WTC11 (cell line): Measurements from ENCODE around the gene IL10RB. TPM values are rescaled to one million over a fixed set of nuclear protein-coding genes. Genes with fewer than 3 reads are reported as not detected.

Experiments
- ATAC-seq: fragments of 200-7000 bp; cut with Tn5 transposase; 2 replicates; pipeline ENCODE4 v1.10.0; 2021; ENCODE audit warnings: mild to moderate bottlenecking, moderate library complexity
- CTCF ChIA-PET: fragments of 300-600 bp; sonication (Branson Sonifier 250); formaldehyde crosslinking; loops from one replicate; lab custom pipeline; 2021; ENCODE audit warnings: antibody characterized with exemption; lab: Charles Lee
- POLR2A ChIA-PET: fragments of 350-600 bp; sonication (Branson Sonifier 250); formaldehyde crosslinking; loops from one replicate; lab custom pipeline; 2021; ENCODE audit warnings: antibody characterized with exemption; lab: Charles Lee
- DNase-seq: peaks from one replicate; pipeline ENCODE4 v3.0.0; 2021; ENCODE audit warnings: low spot score
- H3K27ac Mint-ChIP-seq: 2 replicates; pipeline ENCODE4 v1.8.0; 2021; ENCODE audit warnings: mixed read lengths
- H3K27me3 Mint-ChIP-seq: 2 replicates; pipeline ENCODE4 v1.8.0; 2021; ENCODE audit warnings: low read depth, mild to moderate bottlenecking, moderate library complexity, mixed read lengths
- H3K36me3 Mint-ChIP-seq: 2 replicates; pipeline ENCODE4 v1.8.0; 2021; ENCODE audit warnings: mixed read lengths
- H3K4me1 Mint-ChIP-seq: 2 replicates; pipeline ENCODE4 v1.8.0; 2022; ENCODE audit warnings: mixed read lengths
- H3K4me3 Mint-ChIP-seq: 2 replicates; pipeline ENCODE4 v1.8.0; 2021; ENCODE audit warnings: mild to moderate bottlenecking, moderate library complexity, mixed read lengths
- H3K9me3 Mint-ChIP-seq: 2 replicates; pipeline ENCODE4 v1.8.0; 2021; ENCODE audit warnings: mixed read lengths
- ATF1 ChIP-seq: sonication (generic); formaldehyde crosslinking; IDR thresholded peaks from 2 replicates; pipeline ENCODE4 v1.8.1; 2023; ENCODE audit warnings: mild to moderate bottlenecking, moderate library complexity, missing genetic modification reagents
- EMX1 ChIP-seq: fragments of 250-450 bp; sonication (Bioruptor Pico); IDR thresholded peaks from 2 replicates; pipeline ENCODE4 v1.8.0; 2021; ENCODE audit warnings: mild to moderate bottlenecking
- MYBL2 ChIP-seq: sonication (generic); formaldehyde crosslinking; IDR thresholded peaks from 2 replicates; pipeline ENCODE4 v1.8.1; 2023; ENCODE audit warnings: mild to moderate bottlenecking, moderate library complexity, missing genetic modification reagents
- NR3C1 ChIP-seq: sonication (generic); formaldehyde crosslinking; conservative IDR thresholded peaks from 2 replicates; pipeline ENCODE4 v1.8.1; 2023; ENCODE audit warnings: low read depth, mild to moderate bottlenecking, missing genetic modification reagents
- OVOL2 ChIP-seq: fragments of 250-450 bp; sonication (Bioruptor Pico); IDR thresholded peaks from 2 replicates; pipeline ENCODE4 v1.9.0; 2021; ENCODE audit warnings: mild to moderate bottlenecking, borderline replicate concordance
- RORB ChIP-seq: fragments of 250-450 bp; sonication (Bioruptor Pico); IDR thresholded peaks from 2 replicates; pipeline ENCODE4 v1.9.0; 2021; ENCODE audit warnings: mild to moderate bottlenecking
- TEAD1 ChIP-seq: sonication (generic); formaldehyde crosslinking; IDR thresholded peaks from 2 replicates; pipeline ENCODE4 v1.8.0; 2022; ENCODE audit warnings: mild to moderate bottlenecking, missing genetic modification reagents
- ZNF219 ChIP-seq: sonication (generic); formaldehyde crosslinking; IDR thresholded peaks from 2 replicates; pipeline ENCODE4 v1.8.0; 2023; ENCODE audit warnings: missing genetic modification reagents, mild to moderate bottlenecking, borderline replicate concordance
- ZNF263 ChIP-seq: sonication (generic); formaldehyde crosslinking; IDR thresholded peaks from 2 replicates; pipeline ENCODE4 v1.8.1; 2022; ENCODE audit warnings: low read depth, mild to moderate bottlenecking, moderate library complexity, missing genetic modification reagents
- ZNF671 ChIP-seq: fragments of 250-450 bp; sonication (Bioruptor Pico); IDR thresholded peaks from 2 replicates; pipeline ENCODE4 v1.8.0; 2021; ENCODE audit warnings: mild to moderate bottlenecking
- total RNA-seq: library from RNA; stranded (reverse); gene quantifications from 3 replicates; pipeline ENCODE4 v1.2.3, GENCODE V29; 2021
- TF ChIP-seq, protein P1 (sequence below): sonication (generic); formaldehyde crosslinking; IDR thresholded peaks from 2 replicates; pipeline ENCODE4 v1.8.0; 2023; ENCODE audit warnings: missing genetic modification reagents
- TF ChIP-seq, protein P2 (sequence below): sonication (generic); formaldehyde crosslinking; IDR thresholded peaks from 2 replicates; pipeline ENCODE4 v1.8.0; 2023; ENCODE audit warnings: mild to moderate bottlenecking, missing genetic modification reagents
- TF ChIP-seq, protein P3 (sequence below): fragments of 250-450 bp; sonication (Bioruptor Pico); conservative IDR thresholded peaks from 2 replicates; pipeline ENCODE4 v1.9.0; 2021; ENCODE audit warnings: mild to moderate bottlenecking
- TF ChIP-seq, protein P4 (sequence below): sonication (generic); formaldehyde crosslinking; conservative IDR thresholded peaks from 2 replicates; pipeline ENCODE4 v1.8.1; 2022; ENCODE audit warnings: mild to moderate bottlenecking, missing genetic modification reagents
- TF ChIP-seq, protein P5 (sequence below): sonication (generic); formaldehyde crosslinking; IDR thresholded peaks from 2 replicates; pipeline ENCODE4 v1.8.0; 2022; ENCODE audit warnings: missing genetic modification reagents
- TF ChIP-seq, protein P6 (sequence below): sonication (generic); formaldehyde crosslinking; IDR thresholded peaks from 2 replicates; pipeline ENCODE4 v1.8.0; 2022; ENCODE audit warnings: mild to moderate bottlenecking, missing genetic modification reagents
- TF ChIP-seq, protein P7 (sequence below): fragments of 250-450 bp; sonication (Bioruptor Pico); IDR thresholded peaks from 2 replicates; pipeline ENCODE4 v1.9.0; 2021; ENCODE audit warnings: mild to moderate bottlenecking
- TF ChIP-seq, protein P8 (sequence below): fragments of 250-450 bp; sonication (Bioruptor Pico); IDR thresholded peaks from 2 replicates; pipeline ENCODE4 v1.9.0; 2021; ENCODE audit warnings: moderate library complexity, mild to moderate bottlenecking, inconsistent platforms, borderline replicate concordance

IL10RB gene
- total RNA-seq, 1 experiment from 2014 or later = 3.7 TPM

DNA sequence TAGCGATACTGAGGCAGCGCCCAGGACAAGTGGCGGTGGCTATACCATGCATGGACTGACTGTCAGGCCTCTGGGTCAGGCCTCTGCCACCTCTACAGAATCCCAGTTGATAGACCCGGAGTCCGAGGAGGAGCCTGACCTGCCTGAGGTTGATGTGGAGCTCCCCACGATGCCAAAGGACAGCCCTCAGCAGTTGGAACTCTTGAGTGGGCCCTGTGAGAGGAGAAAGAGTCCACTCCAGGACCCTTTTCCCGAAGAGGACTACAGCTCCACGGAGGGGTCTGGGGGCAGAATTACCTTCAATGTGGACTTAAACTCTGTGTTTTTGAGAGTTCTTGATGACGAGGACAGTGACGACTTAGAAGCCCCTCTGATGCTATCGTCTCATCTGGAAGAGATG lies 3.2 kb upstream of the IL10RB start:
- Mint-ChIP-seq H3K27me3 (no peaks in the 10 kb centered on the region; the same call in 1 of the 2 replicates), H3K4me3 (no peak overlapping the region), H3K27ac (no peak overlapping the region), H3K4me1 (peaks cover 29% of the 10 kb centered on the region)
- CTCF ChIA-PET = interaction anchor here (1.3 to 1.4 kb wide), 2 partner anchors 99 to 182 kb away, joined by 3 to 5 read pairs; no protein-coding TSS in a partner anchor
- POLR2A ChIA-PET = interaction anchor here (0.7 to 0.9 kb wide), 2 partner anchors 33 to 96 kb away, joined by 3 to 5 read pairs; partner anchors contain the start of gene IFNAR2
- TF ChIP-seq, protein P1, sequence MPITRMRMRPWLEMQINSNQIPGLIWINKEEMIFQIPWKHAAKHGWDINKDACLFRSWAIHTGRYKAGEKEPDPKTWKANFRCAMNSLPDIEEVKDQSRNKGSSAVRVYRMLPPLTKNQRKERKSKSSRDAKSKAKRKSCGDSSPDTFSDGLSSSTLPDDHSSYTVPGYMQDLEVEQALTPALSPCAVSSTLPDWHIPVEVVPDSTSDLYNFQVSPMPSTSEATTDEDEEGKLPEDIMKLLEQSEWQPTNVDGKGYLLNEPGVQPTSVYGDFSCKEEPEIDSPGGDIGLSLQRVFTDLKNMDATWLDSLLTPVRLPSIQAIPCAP = no peak
- TF ChIP-seq ZNF263 (no peak), TEAD1 (CRISPR knock-in tag) (no peak), RORB (CRISPR knock-in tag) (no peak), EMX1 (no peak), ATF1 (CRISPR knock-in tag) (no peak), ZNF671 (CRISPR knock-in tag) (no peak), NR3C1 (no peak), ZNF219 (CRISPR knock-in tag) (no peak), MYBL2 (CRISPR knock-in tag) (no peak), OVOL2 (CRISPR knock-in tag) (no peak)
- TF ChIP-seq, protein P2, sequence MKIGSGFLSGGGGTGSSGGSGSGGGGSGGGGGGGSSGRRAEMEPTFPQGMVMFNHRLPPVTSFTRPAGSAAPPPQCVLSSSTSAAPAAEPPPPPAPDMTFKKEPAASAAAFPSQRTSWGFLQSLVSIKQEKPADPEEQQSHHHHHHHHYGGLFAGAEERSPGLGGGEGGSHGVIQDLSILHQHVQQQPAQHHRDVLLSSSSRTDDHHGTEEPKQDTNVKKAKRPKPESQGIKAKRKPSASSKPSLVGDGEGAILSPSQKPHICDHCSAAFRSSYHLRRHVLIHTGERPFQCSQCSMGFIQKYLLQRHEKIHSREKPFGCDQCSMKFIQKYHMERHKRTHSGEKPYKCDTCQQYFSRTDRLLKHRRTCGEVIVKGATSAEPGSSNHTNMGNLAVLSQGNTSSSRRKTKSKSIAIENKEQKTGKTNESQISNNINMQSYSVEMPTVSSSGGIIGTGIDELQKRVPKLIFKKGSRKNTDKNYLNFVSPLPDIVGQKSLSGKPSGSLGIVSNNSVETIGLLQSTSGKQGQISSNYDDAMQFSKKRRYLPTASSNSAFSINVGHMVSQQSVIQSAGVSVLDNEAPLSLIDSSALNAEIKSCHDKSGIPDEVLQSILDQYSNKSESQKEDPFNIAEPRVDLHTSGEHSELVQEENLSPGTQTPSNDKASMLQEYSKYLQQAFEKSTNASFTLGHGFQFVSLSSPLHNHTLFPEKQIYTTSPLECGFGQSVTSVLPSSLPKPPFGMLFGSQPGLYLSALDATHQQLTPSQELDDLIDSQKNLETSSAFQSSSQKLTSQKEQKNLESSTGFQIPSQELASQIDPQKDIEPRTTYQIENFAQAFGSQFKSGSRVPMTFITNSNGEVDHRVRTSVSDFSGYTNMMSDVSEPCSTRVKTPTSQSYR (CRISPR knock-in tag) = no peak
- TF ChIP-seq, protein P3, sequence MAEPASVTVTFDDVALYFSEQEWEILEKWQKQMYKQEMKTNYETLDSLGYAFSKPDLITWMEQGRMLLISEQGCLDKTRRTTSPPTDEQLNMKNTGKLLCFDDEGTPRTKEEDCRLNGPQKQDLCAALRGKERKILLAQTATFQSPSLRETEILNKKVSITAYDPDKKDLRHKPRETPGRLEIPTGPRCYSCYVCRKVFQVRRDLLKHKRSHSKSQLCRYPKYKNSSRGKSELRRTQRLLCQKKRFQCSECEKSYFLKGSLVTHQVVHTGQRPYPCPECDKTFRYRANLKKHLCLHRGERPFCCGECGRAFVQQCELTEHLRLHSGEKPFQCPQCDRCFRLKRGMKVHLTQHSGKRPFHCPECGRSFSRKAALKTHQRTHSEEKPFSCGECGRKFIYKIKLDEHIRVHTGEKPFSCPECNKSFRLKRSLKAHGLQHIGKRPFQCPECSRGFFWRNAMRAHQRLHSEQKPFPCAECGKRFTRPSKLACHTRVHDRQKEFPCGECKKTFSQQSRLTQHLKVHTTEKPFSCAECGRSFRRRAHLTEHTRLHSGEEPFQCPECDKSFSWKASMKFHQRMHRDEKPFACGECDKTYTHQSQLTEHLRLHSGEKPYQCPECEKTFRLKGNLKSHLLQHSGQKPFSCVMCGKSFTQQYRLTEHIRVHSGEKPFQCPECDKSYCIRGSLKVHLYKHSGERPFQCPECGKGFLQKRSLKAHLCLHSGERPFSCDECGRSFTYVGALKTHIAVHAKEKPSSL (CRISPR knock-in tag) = no peak
- TF ChIP-seq, protein P4, sequence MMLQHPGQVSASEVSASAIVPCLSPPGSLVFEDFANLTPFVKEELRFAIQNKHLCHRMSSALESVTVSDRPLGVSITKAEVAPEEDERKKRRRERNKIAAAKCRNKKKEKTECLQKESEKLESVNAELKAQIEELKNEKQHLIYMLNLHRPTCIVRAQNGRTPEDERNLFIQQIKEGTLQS (CRISPR knock-in tag) = no peak
- TF ChIP-seq, protein P5, sequence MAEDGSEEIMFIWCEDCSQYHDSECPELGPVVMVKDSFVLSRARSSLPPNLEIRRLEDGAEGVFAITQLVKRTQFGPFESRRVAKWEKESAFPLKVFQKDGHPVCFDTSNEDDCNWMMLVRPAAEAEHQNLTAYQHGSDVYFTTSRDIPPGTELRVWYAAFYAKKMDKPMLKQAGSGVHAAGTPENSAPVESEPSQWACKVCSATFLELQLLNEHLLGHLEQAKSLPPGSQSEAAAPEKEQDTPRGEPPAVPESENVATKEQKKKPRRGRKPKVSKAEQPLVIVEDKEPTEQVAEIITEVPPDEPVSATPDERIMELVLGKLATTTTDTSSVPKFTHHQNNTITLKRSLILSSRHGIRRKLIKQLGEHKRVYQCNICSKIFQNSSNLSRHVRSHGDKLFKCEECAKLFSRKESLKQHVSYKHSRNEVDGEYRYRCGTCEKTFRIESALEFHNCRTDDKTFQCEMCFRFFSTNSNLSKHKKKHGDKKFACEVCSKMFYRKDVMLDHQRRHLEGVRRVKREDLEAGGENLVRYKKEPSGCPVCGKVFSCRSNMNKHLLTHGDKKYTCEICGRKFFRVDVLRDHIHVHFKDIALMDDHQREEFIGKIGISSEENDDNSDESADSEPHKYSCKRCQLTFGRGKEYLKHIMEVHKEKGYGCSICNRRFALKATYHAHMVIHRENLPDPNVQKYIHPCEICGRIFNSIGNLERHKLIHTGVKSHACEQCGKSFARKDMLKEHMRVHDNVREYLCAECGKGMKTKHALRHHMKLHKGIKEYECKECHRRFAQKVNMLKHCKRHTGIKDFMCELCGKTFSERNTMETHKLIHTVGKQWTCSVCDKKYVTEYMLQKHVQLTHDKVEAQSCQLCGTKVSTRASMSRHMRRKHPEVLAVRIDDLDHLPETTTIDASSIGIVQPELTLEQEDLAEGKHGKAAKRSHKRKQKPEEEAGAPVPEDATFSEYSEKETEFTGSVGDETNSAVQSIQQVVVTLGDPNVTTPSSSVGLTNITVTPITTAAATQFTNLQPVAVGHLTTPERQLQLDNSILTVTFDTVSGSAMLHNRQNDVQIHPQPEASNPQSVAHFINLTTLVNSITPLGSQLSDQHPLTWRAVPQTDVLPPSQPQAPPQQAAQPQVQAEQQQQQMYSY = no peak
- TF ChIP-seq, protein P6, sequence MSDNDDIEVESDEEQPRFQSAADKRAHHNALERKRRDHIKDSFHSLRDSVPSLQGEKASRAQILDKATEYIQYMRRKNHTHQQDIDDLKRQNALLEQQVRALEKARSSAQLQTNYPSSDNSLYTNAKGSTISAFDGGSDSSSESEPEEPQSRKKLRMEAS (CRISPR knock-in tag) = no peak
- TF ChIP-seq, protein P7, sequence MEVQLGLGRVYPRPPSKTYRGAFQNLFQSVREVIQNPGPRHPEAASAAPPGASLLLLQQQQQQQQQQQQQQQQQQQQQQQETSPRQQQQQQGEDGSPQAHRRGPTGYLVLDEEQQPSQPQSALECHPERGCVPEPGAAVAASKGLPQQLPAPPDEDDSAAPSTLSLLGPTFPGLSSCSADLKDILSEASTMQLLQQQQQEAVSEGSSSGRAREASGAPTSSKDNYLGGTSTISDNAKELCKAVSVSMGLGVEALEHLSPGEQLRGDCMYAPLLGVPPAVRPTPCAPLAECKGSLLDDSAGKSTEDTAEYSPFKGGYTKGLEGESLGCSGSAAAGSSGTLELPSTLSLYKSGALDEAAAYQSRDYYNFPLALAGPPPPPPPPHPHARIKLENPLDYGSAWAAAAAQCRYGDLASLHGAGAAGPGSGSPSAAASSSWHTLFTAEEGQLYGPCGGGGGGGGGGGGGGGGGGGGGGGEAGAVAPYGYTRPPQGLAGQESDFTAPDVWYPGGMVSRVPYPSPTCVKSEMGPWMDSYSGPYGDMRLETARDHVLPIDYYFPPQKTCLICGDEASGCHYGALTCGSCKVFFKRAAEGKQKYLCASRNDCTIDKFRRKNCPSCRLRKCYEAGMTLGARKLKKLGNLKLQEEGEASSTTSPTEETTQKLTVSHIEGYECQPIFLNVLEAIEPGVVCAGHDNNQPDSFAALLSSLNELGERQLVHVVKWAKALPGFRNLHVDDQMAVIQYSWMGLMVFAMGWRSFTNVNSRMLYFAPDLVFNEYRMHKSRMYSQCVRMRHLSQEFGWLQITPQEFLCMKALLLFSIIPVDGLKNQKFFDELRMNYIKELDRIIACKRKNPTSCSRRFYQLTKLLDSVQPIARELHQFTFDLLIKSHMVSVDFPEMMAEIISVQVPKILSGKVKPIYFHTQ = no peak
- TF ChIP-seq, protein P8, sequence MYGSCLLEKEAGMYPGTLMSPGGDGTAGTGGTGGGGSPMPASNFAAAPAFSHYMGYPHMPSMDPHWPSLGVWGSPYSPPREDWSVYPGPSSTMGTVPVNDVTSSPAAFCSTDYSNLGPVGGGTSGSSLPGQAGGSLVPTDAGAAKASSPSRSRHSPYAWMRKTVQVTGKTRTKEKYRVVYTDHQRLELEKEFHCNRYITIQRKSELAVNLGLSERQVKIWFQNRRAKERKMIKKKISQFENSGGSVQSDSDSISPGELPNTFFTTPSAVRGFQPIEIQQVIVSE = no peak
- TF ChIP-seq, all 79 proteins: peak for 0
- DNase-seq (no peak), ATAC-seq (no peak)
- Mint-ChIP-seq H3K36me3 (peaks cover 16% of the 10 kb centered on the region), H3K9me3 (no peaks in the 10 kb centered on the region)
